ENCODE data around the gene KCNJ12.
"Not testable (repeated sequence)": the region's sequence is repeated elsewhere in the genome, so short reads cannot be mapped to it uniquely, and the experiment has no call there.

Gene KCNJ12

DNA sequence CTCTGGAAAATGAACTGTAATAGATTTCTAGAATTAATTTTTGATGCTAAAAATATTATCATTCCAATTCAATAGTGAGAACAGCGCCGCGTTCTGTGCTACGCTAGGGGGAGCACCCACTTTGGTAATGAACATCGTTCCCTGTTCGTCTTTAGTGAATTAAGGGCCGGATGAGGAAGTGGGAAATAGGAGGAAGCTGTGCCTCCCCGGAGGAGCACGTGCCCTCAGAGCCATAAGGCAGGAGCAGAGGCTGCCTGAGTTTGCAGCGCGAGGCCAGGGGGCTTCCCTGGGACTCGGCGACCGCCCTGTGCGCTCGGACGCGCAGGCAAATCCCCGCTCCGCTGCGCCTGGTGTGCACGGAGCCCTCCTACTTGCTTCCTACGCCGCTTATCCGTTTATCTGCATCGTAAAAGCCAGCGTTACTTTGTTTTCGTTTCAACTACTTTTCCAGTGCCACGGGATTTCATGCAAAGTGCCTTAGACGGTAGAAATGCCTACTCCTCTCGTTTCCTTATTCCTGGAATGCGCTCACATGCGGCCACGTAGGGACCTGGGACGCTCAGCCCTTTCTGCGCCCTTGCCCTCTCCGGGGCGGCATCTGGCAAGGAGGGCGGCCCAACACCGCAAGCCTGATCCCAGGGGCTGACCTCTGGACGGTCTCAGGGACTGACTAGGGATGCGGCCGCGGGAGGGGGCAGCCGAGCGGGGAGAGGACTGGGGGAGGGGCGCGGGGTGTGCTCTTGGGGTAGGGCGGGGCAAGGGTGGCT, 76.4 kb downstream of the KCNJ12 start:
- TF ChIP-seq, protein P1, sequence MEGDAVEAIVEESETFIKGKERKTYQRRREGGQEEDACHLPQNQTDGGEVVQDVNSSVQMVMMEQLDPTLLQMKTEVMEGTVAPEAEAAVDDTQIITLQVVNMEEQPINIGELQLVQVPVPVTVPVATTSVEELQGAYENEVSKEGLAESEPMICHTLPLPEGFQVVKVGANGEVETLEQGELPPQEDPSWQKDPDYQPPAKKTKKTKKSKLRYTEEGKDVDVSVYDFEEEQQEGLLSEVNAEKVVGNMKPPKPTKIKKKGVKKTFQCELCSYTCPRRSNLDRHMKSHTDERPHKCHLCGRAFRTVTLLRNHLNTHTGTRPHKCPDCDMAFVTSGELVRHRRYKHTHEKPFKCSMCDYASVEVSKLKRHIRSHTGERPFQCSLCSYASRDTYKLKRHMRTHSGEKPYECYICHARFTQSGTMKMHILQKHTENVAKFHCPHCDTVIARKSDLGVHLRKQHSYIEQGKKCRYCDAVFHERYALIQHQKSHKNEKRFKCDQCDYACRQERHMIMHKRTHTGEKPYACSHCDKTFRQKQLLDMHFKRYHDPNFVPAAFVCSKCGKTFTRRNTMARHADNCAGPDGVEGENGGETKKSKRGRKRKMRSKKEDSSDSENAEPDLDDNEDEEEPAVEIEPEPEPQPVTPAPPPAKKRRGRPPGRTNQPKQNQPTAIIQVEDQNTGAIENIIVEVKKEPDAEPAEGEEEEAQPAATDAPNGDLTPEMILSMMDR (IDR thresholded peaks at IDR 0.05; ENCODE audit: insufficient read depth, low read depth, low read length, missing control alignments): peak; percentile 70
- peak; percentile 68 for DNase-seq (ENCODE audit: low read depth)
- peak overlapping the region; percentile 23 for H3K4me3 ChIP-seq (ENCODE audit: low read length)

DNA sequence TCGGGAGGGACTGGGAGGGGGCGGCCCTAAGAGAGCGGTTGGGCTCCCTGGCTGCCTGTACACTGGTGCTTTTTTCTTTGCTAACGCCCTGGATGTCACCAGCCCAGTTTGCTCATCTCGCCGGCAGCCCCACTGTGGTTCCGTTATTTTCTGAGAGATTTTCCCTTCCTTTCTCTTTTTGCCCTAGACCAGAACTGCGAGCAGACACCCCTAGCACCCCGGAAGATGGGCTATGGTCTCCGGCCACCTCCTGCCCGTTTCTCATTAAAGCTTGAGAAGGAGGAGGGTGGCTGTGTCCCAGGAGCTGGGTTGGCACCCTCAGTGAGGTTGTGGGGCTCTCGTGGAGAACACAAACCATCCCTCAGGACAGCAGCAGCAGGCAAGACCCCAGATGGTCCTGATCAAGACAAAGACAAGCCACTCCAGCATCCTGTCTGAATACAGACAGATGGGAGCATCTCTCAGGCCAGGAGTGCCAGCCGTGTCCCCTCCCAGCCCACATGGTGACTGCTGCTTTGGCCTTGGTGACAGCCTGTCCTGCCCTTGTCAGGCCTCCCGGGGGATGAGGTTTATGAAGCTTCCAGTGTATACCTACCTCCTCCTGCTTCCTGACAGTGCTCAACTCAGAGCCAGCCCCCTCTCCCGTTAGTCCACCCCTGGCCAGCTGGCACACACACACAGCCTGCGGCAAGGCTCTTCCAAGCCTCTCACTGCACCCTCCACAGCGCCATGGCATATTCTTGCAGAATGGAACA, 77.2 kb downstream of the KCNJ12 start:
- no peak overlapping the region for H3K4me3 ChIP-seq (ENCODE audit: low read length)
- TF ChIP-seq, protein P1 (IDR thresholded peaks at IDR 0.05; ENCODE audit: insufficient read depth, low read depth, low read length, missing control alignments): no peak
- no peak for DNase-seq (ENCODE audit: low read depth)

DNA sequence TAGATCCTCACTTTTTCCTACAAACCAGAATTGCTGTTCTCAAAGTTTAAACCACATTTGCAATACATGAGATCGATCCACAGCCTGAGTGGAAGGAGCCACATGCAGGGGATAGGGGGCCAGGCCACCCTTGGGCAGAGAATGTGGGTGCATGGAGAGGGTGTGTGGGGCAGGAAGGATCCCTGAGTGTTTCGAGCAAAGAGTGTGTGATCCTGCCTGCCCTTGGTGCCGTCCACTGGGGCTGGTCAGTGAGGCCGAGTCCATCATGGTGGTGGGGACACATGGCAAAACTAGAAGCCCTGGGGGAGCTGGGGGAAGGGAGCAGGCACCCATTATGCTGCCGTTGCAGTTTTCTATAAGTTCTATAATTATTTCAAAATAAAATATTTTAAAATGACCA, 77.8 kb downstream of the KCNJ12 start:
- DNase-seq (ENCODE audit: low read depth); H3K4me3 ChIP-seq (ENCODE audit: low read length): not testable (repeated sequence)

DNA sequence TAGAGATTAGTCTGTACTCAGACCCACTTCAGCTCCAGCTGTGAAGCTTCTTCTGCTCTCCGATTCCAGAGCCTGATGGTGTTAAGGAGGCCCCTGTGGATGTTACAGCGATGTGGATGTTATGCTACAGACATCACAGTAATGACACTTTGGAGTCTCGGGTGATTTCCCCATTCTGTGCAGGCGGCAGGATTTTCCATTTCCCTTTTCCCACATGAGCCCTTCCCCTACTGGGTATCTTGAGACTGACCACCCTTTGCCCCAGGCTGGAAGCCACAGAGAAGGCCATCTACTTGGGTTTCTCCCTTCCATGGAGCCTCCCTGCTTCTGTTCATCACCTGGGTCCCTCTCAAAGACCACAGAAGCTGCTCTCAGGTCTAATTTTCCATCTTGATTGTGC, 78.3 kb downstream of the KCNJ12 start:
- no peak overlapping the region for H3K4me3 ChIP-seq (ENCODE audit: low read length)
- no peak for DNase-seq (ENCODE audit: low read depth)
- TF ChIP-seq, protein P1 (IDR thresholded peaks at IDR 0.05; ENCODE audit: insufficient read depth, low read depth, low read length, missing control alignments): no peak

DNA sequence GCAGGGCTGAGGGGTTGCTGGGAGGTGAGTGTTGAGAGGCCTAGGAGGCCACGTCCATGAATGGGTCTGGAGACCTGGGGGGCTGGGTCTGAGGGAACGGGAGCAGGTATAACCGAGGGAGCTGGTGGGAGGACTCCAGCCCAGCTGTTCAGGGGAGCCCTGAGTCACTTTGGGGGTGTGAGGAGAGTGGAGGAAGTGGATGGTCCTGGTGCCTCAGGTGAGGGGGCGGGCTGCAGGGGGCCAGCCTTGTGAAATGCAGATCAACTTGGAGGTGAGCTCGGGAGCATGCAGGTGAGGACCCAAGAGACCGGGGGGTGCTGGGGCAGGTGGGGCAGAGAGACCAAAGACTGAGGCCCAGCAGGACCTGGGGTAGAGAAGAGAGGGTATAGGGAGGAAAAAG, 79.6 kb downstream of the KCNJ12 start:
- H3K4me3 ChIP-seq (ENCODE audit: low read length): no peak overlapping the region
- TF ChIP-seq, protein P1 (IDR thresholded peaks at IDR 0.05; ENCODE audit: insufficient read depth, low read depth, low read length, missing control alignments): no peak

DNA sequence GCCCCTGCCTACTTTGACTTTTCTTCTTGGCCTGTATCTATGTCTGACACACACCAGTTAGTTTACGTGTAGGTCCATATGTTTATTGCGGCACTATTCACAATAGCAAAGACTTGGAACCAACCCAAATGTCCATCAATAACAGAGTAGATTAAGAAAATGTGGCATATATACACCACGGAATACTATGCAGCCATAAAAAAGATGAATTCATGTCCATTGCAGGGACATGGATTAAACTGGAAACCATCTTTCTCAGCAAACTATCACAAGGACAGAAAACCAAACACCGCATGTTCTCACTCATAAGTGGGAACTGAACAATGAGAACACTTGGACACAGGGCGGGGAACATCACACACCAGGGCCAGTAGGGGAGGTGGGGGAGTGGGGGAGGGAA, 80.3 kb downstream of the KCNJ12 start:
- H3K4me3 ChIP-seq (ENCODE audit: low read length); DNase-seq (ENCODE audit: low read depth): not testable (repeated sequence)

More for the DNA sequence above, 79.6 kb downstream of the KCNJ12 start:
- no peak for DNase-seq (ENCODE audit: low read depth)

DNA sequence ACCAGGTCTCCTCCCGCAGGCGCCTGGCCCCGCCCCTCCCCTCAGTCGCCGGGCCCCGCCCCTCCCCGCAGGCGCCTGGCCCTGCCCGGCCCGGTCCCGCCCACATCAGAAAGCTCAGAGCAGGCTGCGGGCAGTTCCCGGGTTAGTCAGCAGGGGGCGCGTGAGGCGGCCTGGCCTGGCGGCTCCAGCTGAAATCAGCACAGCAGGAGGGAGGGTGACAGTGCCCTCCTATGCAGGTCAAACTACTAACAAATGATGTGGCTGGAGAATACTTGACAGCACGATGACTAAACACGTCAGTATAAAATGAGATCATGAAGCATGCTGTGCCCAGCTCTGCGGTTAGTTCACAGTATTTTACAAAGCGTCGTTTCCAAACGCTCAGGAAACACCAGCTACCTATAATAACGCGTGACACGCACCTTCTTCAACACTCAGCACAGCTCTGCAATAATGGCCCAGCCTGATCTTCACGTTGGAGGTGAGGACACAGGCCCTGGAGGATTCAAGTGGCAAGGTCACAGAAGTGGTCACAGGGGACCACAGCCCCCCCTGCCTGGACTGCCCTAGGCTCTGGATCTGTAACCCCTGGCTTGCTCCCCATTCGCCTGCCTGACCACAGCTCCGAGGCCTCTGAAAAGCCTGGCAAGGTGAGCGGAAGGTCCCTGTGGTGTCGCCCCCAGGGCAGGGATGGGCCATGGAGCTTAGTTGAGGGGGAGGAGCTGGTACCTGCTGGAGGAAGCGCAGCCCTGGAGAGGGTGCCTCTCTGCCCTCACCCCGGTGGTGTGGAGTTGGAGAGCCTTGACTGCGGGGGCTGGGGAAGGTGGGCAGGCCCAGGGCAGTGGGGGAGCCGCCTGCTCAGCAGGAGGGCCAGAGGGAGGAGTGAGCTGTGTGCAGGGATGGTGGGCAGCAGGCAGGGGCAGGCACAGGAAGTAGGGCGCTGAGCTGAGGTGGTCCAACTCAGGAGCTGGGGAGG, 81.2 kb downstream of the KCNJ12 start:
- TF ChIP-seq, protein P1 (IDR thresholded peaks at IDR 0.05; ENCODE audit: insufficient read depth, low read depth, low read length, missing control alignments): peak; percentile 77
- H3K4me3 ChIP-seq (ENCODE audit: low read length): no peak overlapping the region
- peak; percentile 91 for DNase-seq (ENCODE audit: low read depth)

Measured in epithelial cell of esophagus (primary cell).